Activated CD4-positive, alpha-beta memory T cell treated with anti-CD3 and anti-CD28 coated beads, Interleukin-2, amount 10 ng/mL, durations not matched to agents 7 days and 5 days (primary cell): Measurements from ENCODE around the gene RBM39. TPM values are rescaled to one million over a fixed set of nuclear protein-coding genes. Genes with fewer than 3 reads are reported as not detected.
"Not testable (repeated sequence)": the region's sequence is repeated elsewhere in the genome, so short reads cannot be mapped to it uniquely, and the experiment has no call there.

ENCODE experiments used
- CTCF ChIA-PET: fragments of 350-600 bp; sonication (Branson Sonifier 250); formaldehyde crosslinking; loops from one replicate; lab custom pipeline; 2021; ENCODE audit warnings: antibody characterized with exemption, inconsistent platforms; lab: Charles Lee
- POLR2A ChIA-PET: fragments of 350-600 bp; sonication (Branson Sonifier 250); formaldehyde crosslinking; loops from one replicate; lab custom pipeline; 2021; ENCODE audit warnings: antibody characterized with exemption; lab: Charles Lee
- DNase-seq: peaks from one replicate; pipeline ENCODE4 v3.0.0-alpha.2; 2020
- H3K27ac Mint-ChIP-seq: one replicate; pipeline ENCODE4 v1.8.0; 2021; ENCODE audit warnings: mild to moderate bottlenecking, mixed read lengths
- H3K27me3 Mint-ChIP-seq: one replicate; pipeline ENCODE4 v1.8.0; 2021; ENCODE audit warnings: mixed read lengths
- H3K36me3 Mint-ChIP-seq: one replicate; pipeline ENCODE4 v1.8.0; 2021; ENCODE audit warnings: low read depth, mixed read lengths
- H3K4me1 Mint-ChIP-seq: one replicate; pipeline ENCODE4 v1.8.0; 2021; ENCODE audit warnings: mixed read lengths
- H3K4me3 Mint-ChIP-seq: one replicate; pipeline ENCODE4 v1.8.0; 2021; ENCODE audit warnings: mild to moderate bottlenecking, mixed read lengths
- H3K9me3 Mint-ChIP-seq: one replicate; pipeline ENCODE4 v1.8.0; 2021; ENCODE audit warnings: mixed read lengths
- total RNA-seq, 2 experiments: library from RNA; stranded (reverse); gene quantifications; one replicate each; pipeline ENCODE4 v1.2.3, GENCODE V29; 2021

Gene RBM39
- total RNA-seq, 2 experiments from 2014 or later: 318 to 331 TPM

- DNase-seq: no peak
- no peaks in the 10 kb centered on the region for H3K27me3 Mint-ChIP-seq
- H3K9me3 Mint-ChIP-seq: no peaks in the 10 kb centered on the region
- H3K4me1 Mint-ChIP-seq: peaks cover 52% of the 10 kb centered on the region
- CTCF ChIA-PET: no interaction called here
- POLR2A ChIA-PET: interaction anchor here (3.9 to 23.9 kb wide), 3 partner anchors 11 to 16 kb away, joined by 21 to 503 read pairs (median 32); partner anchors contain the start of gene RBM39
- peak overlapping the region; percentile 36 for H3K27ac Mint-ChIP-seq
- H3K36me3 Mint-ChIP-seq: peaks cover 78% of the 10 kb centered on the region
- H3K4me3 Mint-ChIP-seq: no peak overlapping the region
Observed at GRCh38 chr20:35721621-35722020, 20.4 kb downstream of the RBM39 start.

DNA sequence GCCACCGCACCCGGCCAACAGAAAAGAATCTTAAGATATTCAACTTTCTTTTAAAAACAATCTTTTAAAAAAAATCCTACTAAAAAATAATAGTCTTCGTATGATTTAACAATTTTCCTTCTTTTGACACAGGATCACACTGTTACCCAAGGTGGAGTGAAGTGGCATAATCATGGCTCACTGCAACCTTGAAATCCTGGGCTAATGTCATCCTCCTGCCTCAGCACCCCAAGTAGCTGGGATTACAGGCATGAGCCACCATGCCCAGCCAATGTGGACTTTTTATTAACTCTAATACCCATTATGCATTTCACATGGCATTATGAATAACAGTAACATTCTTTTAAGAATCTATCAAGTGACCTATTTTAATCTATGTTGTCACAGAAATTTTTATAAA is 20.8 kb downstream of the RBM39 start:
- Mint-ChIP-seq H3K4me3 (no peak overlapping the region), H3K36me3 (peaks cover 76% of the 10 kb centered on the region), H3K4me1 (peaks cover 51% of the 10 kb centered on the region), H3K27ac (peak overlapping the region; percentile 36), H3K9me3 (no peaks in the 10 kb centered on the region), H3K27me3 (no peaks in the 10 kb centered on the region)
- no peak for DNase-seq
- POLR2A ChIA-PET: interaction anchor here (3.9 to 23.9 kb wide), 3 partner anchors 10 to 16 kb away, joined by 21 to 503 read pairs (median 32); partner anchors contain the start of gene RBM39
- CTCF ChIA-PET: no interaction called here

- DNase-seq: no peak
- no peak overlapping the region for H3K27ac Mint-ChIP-seq
- H3K36me3 Mint-ChIP-seq: peaks cover 82% of the 10 kb centered on the region
- no peak overlapping the region for H3K4me3 Mint-ChIP-seq
- H3K27me3 Mint-ChIP-seq: no peaks in the 10 kb centered on the region
- ChIA-PET POLR2A (interaction anchor here (0.7 to 23.9 kb wide), 7 partner anchors 10 to 230 kb away, joined by 3 to 503 read pairs (median 13); partner anchors contain the start of genes NFS1, RBM39, ROMO1 and SPAG4), CTCF (interaction anchor here (0.8 to 2.5 kb wide), 4 partner anchors 9 to 23 kb away, joined by 3 to 7 read pairs (median 3); no protein-coding TSS in a partner anchor)
- no peaks in the 10 kb centered on the region for H3K9me3 Mint-ChIP-seq
- H3K4me1 Mint-ChIP-seq: peaks cover 53% of the 10 kb centered on the region
Observed at GRCh38 chr20:35720165-35721123, 21.6 kb downstream of the RBM39 start.

DNA sequence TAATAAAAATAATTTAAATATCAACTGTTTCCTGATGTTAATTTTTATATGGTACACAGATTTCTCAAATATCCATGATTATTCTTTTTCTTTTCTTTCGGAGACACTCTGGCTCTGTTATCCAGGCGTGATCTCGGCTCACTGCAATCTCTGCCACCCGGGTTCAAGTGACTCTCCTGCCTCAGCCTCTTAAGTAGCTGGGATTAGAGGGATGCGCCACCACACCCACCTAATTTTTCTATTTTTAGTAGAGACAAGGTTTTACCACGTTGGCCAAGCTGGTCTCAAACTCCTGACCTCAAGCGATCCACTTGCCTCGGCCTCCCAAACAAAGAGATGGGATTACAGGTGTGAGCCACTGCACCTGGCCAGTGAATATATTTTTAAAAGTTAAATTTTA is 22.3 kb downstream of the RBM39 start:
- Mint-ChIP-seq H3K36me3 (peaks cover 82% of the 10 kb centered on the region), H3K27me3 (no peaks in the 10 kb centered on the region), H3K27ac (no peak overlapping the region), H3K4me1 (peaks cover 50% of the 10 kb centered on the region), H3K9me3 (no peaks in the 10 kb centered on the region), H3K4me3 (no peak overlapping the region)
- DNase-seq: no peak
- ChIA-PET POLR2A (interaction anchor here (0.7 to 23.9 kb wide), 7 partner anchors 9 to 229 kb away, joined by 3 to 503 read pairs (median 13); partner anchors contain the start of genes NFS1, RBM39, ROMO1 and SPAG4), CTCF (interaction anchor here (0.8 to 2.5 kb wide), 5 partner anchors 10 to 165 kb away, joined by 3 to 7 read pairs (median 3); no protein-coding TSS in a partner anchor)

DNA sequence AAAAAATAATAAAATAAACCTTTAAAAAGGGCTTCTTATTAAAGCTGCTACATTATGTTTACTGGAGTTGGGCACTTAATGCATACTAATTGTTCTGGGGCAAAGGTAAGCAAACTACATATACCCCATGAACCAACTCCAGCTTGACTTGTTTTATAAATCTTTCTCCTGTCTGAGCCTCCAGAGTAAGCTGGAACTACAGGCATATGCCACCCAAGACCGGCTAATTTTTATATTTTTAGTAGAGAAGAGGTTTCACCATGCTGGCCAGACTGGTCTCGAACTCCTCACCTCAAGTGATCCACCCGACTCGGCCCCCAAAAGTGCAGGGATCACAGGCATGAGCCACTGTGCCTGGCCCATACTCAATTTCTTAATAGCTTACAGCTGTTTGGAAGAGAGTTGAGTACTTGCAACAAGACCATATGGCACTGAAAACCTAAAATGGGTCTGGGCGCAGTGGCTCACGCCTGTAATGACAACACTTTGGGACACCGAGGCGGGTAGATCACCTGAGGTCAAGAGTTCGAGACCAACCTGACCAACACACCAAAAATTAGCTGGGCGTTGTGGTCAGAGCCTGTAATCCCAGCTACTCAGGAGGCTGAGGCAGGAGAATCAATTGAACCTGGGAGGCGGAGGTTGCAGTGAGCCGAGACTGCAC is 23.0 kb downstream of the RBM39 start:
- no peak for DNase-seq
- ChIA-PET CTCF (interaction anchor here (0.6 to 2.5 kb wide), 6 partner anchors 10 to 165 kb away, joined by 3 to 7 read pairs (median 3); no protein-coding TSS in a partner anchor), POLR2A (interaction anchor here (0.7 to 23.9 kb wide), 7 partner anchors 8 to 228 kb away, joined by 3 to 503 read pairs (median 13); partner anchors contain the start of genes NFS1, RBM39, ROMO1 and SPAG4)
- H3K27me3 Mint-ChIP-seq: no peaks in the 10 kb centered on the region
- H3K27ac Mint-ChIP-seq: no peak overlapping the region
- no peak overlapping the region for H3K4me3 Mint-ChIP-seq
- peaks cover 81% of the 10 kb centered on the region for H3K36me3 Mint-ChIP-seq
- peaks cover 49% of the 10 kb centered on the region for H3K4me1 Mint-ChIP-seq
- H3K9me3 Mint-ChIP-seq: no peaks in the 10 kb centered on the region

DNA sequence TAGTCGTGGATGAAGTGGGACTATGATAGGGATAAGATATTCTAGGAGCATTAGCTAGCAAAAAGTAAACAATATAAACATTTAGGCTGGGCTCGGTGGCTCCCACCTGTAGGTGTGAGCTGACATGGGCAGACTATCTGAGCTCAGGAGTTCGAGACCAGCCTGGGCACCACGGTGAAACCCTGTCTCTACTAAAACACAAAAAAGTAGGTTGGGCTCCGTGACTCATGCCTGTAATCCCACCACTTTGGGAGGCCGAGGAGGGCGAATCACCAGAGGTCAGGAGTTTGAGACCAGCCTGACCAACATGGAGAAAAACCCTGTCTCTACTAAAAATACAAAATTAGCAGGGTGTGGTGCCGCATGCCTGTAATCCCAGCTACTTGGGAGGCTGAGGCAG is 23.7 kb downstream of the RBM39 start:
- not testable (repeated sequence) for H3K27me3 Mint-ChIP-seq, H3K9me3 Mint-ChIP-seq, H3K4me3 Mint-ChIP-seq, DNase-seq, H3K27ac Mint-ChIP-seq
- Mint-ChIP-seq H3K4me1 (peaks cover 47% of the 10 kb centered on the region), H3K36me3 (peaks cover 79% of the 10 kb centered on the region)
- CTCF ChIA-PET: interaction anchor here (0.6 to 2.5 kb wide), 3 partner anchors 19 to 166 kb away, joined by 3 to 7 read pairs (median 5); no protein-coding TSS in a partner anchor
- POLR2A ChIA-PET: interaction anchor here (3.0 to 23.9 kb wide), 4 partner anchors 8 to 18 kb away, joined by 13 to 503 read pairs (median 26); partner anchors contain the start of genes NFS1, RBM39 and ROMO1

DNA sequence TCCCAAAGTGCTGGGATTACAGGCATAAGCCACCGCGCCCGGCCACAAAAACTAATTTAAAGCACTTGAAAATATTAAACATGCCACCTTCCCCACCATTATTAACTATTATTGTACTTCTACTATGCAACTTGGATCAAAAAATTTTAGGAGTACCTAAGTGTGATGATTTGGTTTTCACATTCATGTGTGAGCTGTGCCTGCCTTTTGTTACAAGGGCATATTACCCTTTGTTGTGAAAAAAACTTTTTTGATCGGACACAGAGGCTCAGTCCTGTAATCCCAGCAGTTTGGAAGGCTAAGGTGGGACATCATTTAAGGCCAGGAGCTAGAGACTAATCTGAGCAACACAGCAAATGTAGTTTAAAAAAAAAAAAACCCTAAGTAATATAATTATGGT is 25.7 kb downstream of the RBM39 start:
- Mint-ChIP-seq H3K27me3 (no peaks in the 10 kb centered on the region), H3K9me3 (no peaks in the 10 kb centered on the region), H3K27ac (no peak overlapping the region), H3K36me3 (peaks cover 76% of the 10 kb centered on the region), H3K4me3 (no peak overlapping the region), H3K4me1 (peaks cover 45% of the 10 kb centered on the region)
- CTCF ChIA-PET: no interaction called here
- DNase-seq: no peak
- POLR2A ChIA-PET: interaction anchor here (0.6 to 23.9 kb wide), 4 partner anchors 10 to 22 kb away, joined by 3 to 503 read pairs (median 58); partner anchors contain the start of genes NFS1, RBM39 and ROMO1

- H3K4me1 Mint-ChIP-seq: peaks cover 51% of the 10 kb centered on the region
- no peaks in the 10 kb centered on the region for H3K9me3 Mint-ChIP-seq
- H3K27me3 Mint-ChIP-seq: no peaks in the 10 kb centered on the region
- ChIA-PET CTCF (interaction anchor here (0.5 to 1.6 kb wide), 3 partner anchors 15 to 260 kb away, joined by 3 to 6 read pairs (median 4); partner anchors contain the start of gene CEP250), POLR2A (interaction anchor here (1.0 to 23.9 kb wide), 3 partner anchors 13 to 21 kb away, joined by 3 to 503 read pairs (median 112); partner anchors contain the start of genes NFS1, RBM39 and ROMO1)
- H3K27ac Mint-ChIP-seq: no peak overlapping the region
- peaks cover 78% of the 10 kb centered on the region for H3K36me3 Mint-ChIP-seq
- H3K4me3 Mint-ChIP-seq: no peak overlapping the region
- no peak for DNase-seq
Observed at GRCh38 chr20:35715652-35716051, 26.4 kb downstream of the RBM39 start.

GRCh38 chr20:35714127-35714526 is 27.9 kb downstream of the RBM39 start:
- CTCF ChIA-PET: interaction anchor here (1.0 to 1.6 kb wide), 3 partner anchors 14 to 26 kb away, joined by 3 to 4 read pairs (median 3); no protein-coding TSS in a partner anchor
- Mint-ChIP-seq H3K27me3 (no peaks in the 10 kb centered on the region), H3K27ac (peak overlapping the region; percentile 6), H3K4me1 (peaks cover 59% of the 10 kb centered on the region), H3K4me3 (no peak overlapping the region), H3K9me3 (no peaks in the 10 kb centered on the region), H3K36me3 (peaks cover 80% of the 10 kb centered on the region)
- DNase-seq: no peak
- POLR2A ChIA-PET: interaction anchor here (9.5 to 23.9 kb wide), 2 partner anchors 12 to 22 kb away, joined by 112 to 503 read pairs; partner anchors contain the start of genes NFS1, RBM39 and ROMO1

- ChIA-PET POLR2A (interaction anchor here (0.6 to 23.9 kb wide), 3 partner anchors 11 to 251 kb away, joined by 3 to 503 read pairs (median 112); partner anchors contain the start of genes NFS1, RBM39 and ROMO1), CTCF (interaction anchor here (0.8 to 1.6 kb wide), 3 partner anchors 15 to 89 kb away, joined by 3 read pairs; no protein-coding TSS in a partner anchor)
Observed at GRCh38 chr20:35713120-35713519, 28.9 kb downstream of the RBM39 start.

GRCh38 chr20:35711588-35712209 is 30.4 kb downstream of the RBM39 start:
- ChIA-PET CTCF (interaction anchor here (1.1 to 2.1 kb wide), 4 partner anchors 10 to 31 kb away, joined by 3 to 7 read pairs (median 5); partner anchors contain the start of gene RBM39), POLR2A (interaction anchor here (1.4 to 23.9 kb wide), 5 partner anchors 9 to 92 kb away, joined by 7 to 503 read pairs (median 21); partner anchors contain the start of genes CPNE1, NFS1, RBM12 and RBM39)
- Mint-ChIP-seq H3K4me1 (peaks cover 52% of the 10 kb centered on the region), H3K9me3 (no peaks in the 10 kb centered on the region), H3K27me3 (no peaks in the 10 kb centered on the region), H3K4me3 (peak overlapping the region; percentile 36), H3K36me3 (peaks cover 77% of the 10 kb centered on the region), H3K27ac (peak overlapping the region; percentile 64)
- no peak for DNase-seq

More at GRCh38 chr20:35713120-35713519, 28.9 kb downstream of the RBM39 start:
- H3K4me3 Mint-ChIP-seq, H3K27me3 Mint-ChIP-seq, H3K9me3 Mint-ChIP-seq, H3K27ac Mint-ChIP-seq, DNase-seq: not testable (repeated sequence)
- Mint-ChIP-seq H3K36me3 (peaks cover 80% of the 10 kb centered on the region), H3K4me1 (peaks cover 58% of the 10 kb centered on the region)
